Hepatocyte (in vitro differentiated cells): ENCODE data around the gene ALX4.

Experiments
- CTCF ChIP-seq: fragments of 200-600 bp; sonication (generic); IDR thresholded peaks from 2 replicates; pipeline ENCODE4 v1.5.1; 2016; ENCODE audit warnings: antibody characterized with exemption, mild to moderate bottlenecking; ENCODE audit not compliant: poor library complexity
- EZH2 ChIP-seq: fragments of 200-600 bp; sonication (generic); IDR thresholded peaks from 2 replicates; pipeline ENCODE4 v1.6.1; 2016; ENCODE audit warnings: antibody characterized with exemption, mild to moderate bottlenecking, borderline replicate concordance
- EZH2phosphoT487 ChIP-seq: fragments of 200-600 bp; sonication (generic); IDR thresholded peaks from one replicate; pipeline ENCODE4 v1.6.1; 2018; ENCODE audit warnings: antibody characterized with exemption, mild to moderate bottlenecking, low read depth, moderate library complexity; ENCODE audit not compliant: unreplicated experiment, severe bottlenecking

GRCh38 chr11:44308256-44308922 is 1.6 kb downstream of the ALX4 start:
- TF ChIP-seq CTCF (no peak), EZH2 (no peak), EZH2phosphoT487 (no peak)
